K562 (cell line): Measurements from ENCODE around the gene VPREB3. TPM values are rescaled to one million over a fixed set of nuclear protein-coding genes. Genes with fewer than 3 reads are reported as not detected.

Experiments used
- ATAC-seq: fragments of 200-7000 bp; cut with Tn5 transposase; 3 replicates; pipeline ENCODE4 v1.9.1; 2020; ENCODE audit warnings: moderate library complexity
- BruUV-seq: library from RNA; stranded (reverse); fragments of 400-500 nt; replicated peaks from 2 replicates; lab custom pipeline; 2021; lab: Mats Ljungman, UMichigan
- CTCF ChIA-PET: fragments of 300-600 bp; formaldehyde crosslinking; extraction: SDS; loops from one replicate; lab custom pipeline; 2021; ENCODE audit warnings: low intra/inter-chr PET ratio; lab: Yijun Ruan, JAX
- POLR2A ChIA-PET: fragments of 300-600, 350-650 bp; sonication (Branson Sonifier 250); formaldehyde crosslinking; extraction: SDS; loops from one replicate; lab custom pipeline; 2021; ENCODE audit warnings: antibody characterized with exemption, inconsistent platforms; lab: Yijun Ruan, JAX
- DNase-seq, 4 experiments: peaks; one replicate each; pipeline versions ENCODE4 v3.0.0 to v3.0.0-alpha.2; 2011 to 2018; ENCODE audit warnings: low spot score in 3 of 4, mixed read lengths in 3 of 4; ENCODE audit errors: extremely low read depth in 1 of 4
- FAIRE-seq: peaks from 2 replicates; lab custom pipeline; 2011; peaks lifted over from hg19 to GRCh38; lab: Jason Lieb, UNC
- H2AFZ ChIP-seq: 2 replicates; pipeline ENCODE4 v1.6.0; 2011; ENCODE audit warnings: low read depth, low read length, control low read depth, inconsistent platforms
- H3K27ac ChIP-seq: fragments of 200-600 bp; 3 replicates; pipeline ENCODE4 v1.8.0; 2011; ENCODE audit warnings: low read depth, mild to moderate bottlenecking, control low read depth, inconsistent platforms, low read length, moderate library complexity, mixed read lengths; ENCODE audit errors: extremely low read depth
- H3K27me3 ChIP-seq, 2 experiments: fragments of 300-600 bp in 1 of 2; 2 replicates in 1 of 2; 3 replicates in 1 of 2; pipeline versions ENCODE4 v1.6.0 to v1.8.0; 2011; ENCODE audit warnings: inconsistent platforms in 2 of 2, low read length in 2 of 2, mild to moderate bottlenecking in 1 of 2, mixed read lengths in 1 of 2, moderate library complexity in 1 of 2; ENCODE audit not compliant: control insufficient read depth in 2 of 2, insufficient read depth in 2 of 2
- H3K36me3 ChIP-seq: fragments of 300-600 bp; 3 replicates; pipeline ENCODE4 v1.8.0; 2011; ENCODE audit warnings: mild to moderate bottlenecking, low read length, inconsistent platforms; ENCODE audit not compliant: control insufficient read depth, insufficient read depth
- H3K4me1 ChIP-seq, 2 experiments: fragments of 200-600 bp in 1 of 2; replicated peaks in 1 of 2; 2 replicates in 1 of 2; 3 replicates in 1 of 2; pipeline versions ENCODE4 v1.5.1 to v1.8.0; 2011; ENCODE audit warnings: inconsistent platforms in 2 of 2, low read length in 2 of 2, mild to moderate bottlenecking in 1 of 2, mixed read lengths in 1 of 2, moderate library complexity in 1 of 2; ENCODE audit not compliant: control insufficient read depth in 2 of 2, insufficient read depth in 2 of 2
- H3K4me2 ChIP-seq: 2 replicates; pipeline ENCODE4 v1.6.1; 2011; ENCODE audit warnings: low read length, control low read depth, inconsistent platforms, mixed read lengths; ENCODE audit not compliant: insufficient read depth
- H3K4me3 ChIP-seq: fragments of 200-600 bp; sonication (generic), shearing (Covaris generic); 2 replicates; pipeline ENCODE4 v1.5.1; 2016; ENCODE audit warnings: control low read depth, inconsistent platforms
- H3K79me2 ChIP-seq: fragments of 200-600 bp; 3 replicates; pipeline ENCODE4 v1.8.0; 2011; ENCODE audit warnings: low read length, inconsistent platforms; ENCODE audit not compliant: control insufficient read depth, insufficient read depth
- H3K9ac ChIP-seq, 2 experiments: 2 replicates each; pipeline versions ENCODE4 v1.6.0 to v1.6.1; 2011; ENCODE audit warnings: low read depth in 2 of 2, low read length in 2 of 2, control low read depth in 1 of 2, inconsistent platforms in 1 of 2, mild to moderate bottlenecking in 1 of 2, mixed read lengths in 1 of 2; ENCODE audit not compliant: insufficient read depth in 1 of 2
- H3K9me1 ChIP-seq: one replicate; pipeline ENCODE4 v1.6.0; 2011; ENCODE audit warnings: inconsistent platforms, mild to moderate bottlenecking, low read length, moderate library complexity; ENCODE audit not compliant: control insufficient read depth, insufficient read depth
- H3K9me3 ChIP-seq: replicated peaks from 2 replicates; pipeline ENCODE4 v1.5.1; 2011; ENCODE audit warnings: low read depth, low read length, inconsistent platforms; ENCODE audit not compliant: control insufficient read depth, insufficient read depth
- H4K20me1 ChIP-seq: replicated peaks from 2 replicates; pipeline ENCODE4 v1.6.1; 2011; ENCODE audit warnings: low read length, inconsistent platforms, mixed read lengths; ENCODE audit not compliant: control insufficient read depth, insufficient read depth
- BRCA1 ChIP-seq, 2 experiments: fragments of 450-650 bp in 1 of 2; sonication (generic) in 1 of 2; formaldehyde crosslinking in 1 of 2; IDR thresholded peaks; 2 replicates each; pipeline versions ENCODE4 v1.5.0 to v1.6.1; 2017 to 2020; ENCODE audit warnings: mild to moderate bottlenecking in 1 of 2, missing genetic modification reagents in 1 of 2
- DPF2 ChIP-seq: fragments of 450-650 bp; IDR thresholded peaks from 2 replicates; pipeline ENCODE4 v1.6.1; 2016
- ELF2 ChIP-seq: fragments of 250-450 bp; sonication (Bioruptor Pico); IDR thresholded peaks from 2 replicates; pipeline ENCODE4 v1.5.0; 2021; ENCODE audit warnings: mild to moderate bottlenecking
- GATA2 ChIP-seq: sonication (generic); formaldehyde crosslinking; IDR thresholded peaks from 2 replicates; pipeline ENCODE4 v1.4.0; 2020; ENCODE audit warnings: mild to moderate bottlenecking, missing genetic modification reagents
- L3MBTL2 ChIP-seq: fragments of 450-650 bp; IDR thresholded peaks from 2 replicates; pipeline ENCODE4 v1.6.1; 2016; ENCODE audit warnings: mild to moderate bottlenecking, moderate library complexity
- MTF1 ChIP-seq: fragments of 250-450 bp; sonication (Bioruptor Pico); IDR thresholded peaks from 2 replicates; pipeline ENCODE4 v1.9.0; 2021; ENCODE audit warnings: moderate library complexity, mild to moderate bottlenecking, inconsistent platforms, borderline replicate concordance
- NCOR1 ChIP-seq: fragments of 450-650 bp; IDR thresholded peaks from 2 replicates; pipeline ENCODE4 v1.6.1; 2016; ENCODE audit warnings: mild to moderate bottlenecking, moderate library complexity
- PPARD ChIP-seq: fragments of 250-450 bp; sonication (Bioruptor Pico); IDR thresholded peaks from 2 replicates; pipeline ENCODE4 v1.8.0; 2022; ENCODE audit warnings: inconsistent platforms, mild to moderate bottlenecking, moderate library complexity
- RFX5 ChIP-seq: IDR thresholded peaks from 2 replicates; pipeline ENCODE4 v1.6.1; 2011; ENCODE audit warnings: low read depth, mild to moderate bottlenecking, improper control_type of control experiment, low read length
- SAFB ChIP-seq: fragments of 200-400 bp; formaldehyde crosslinking; IDR thresholded peaks from 2 replicates; pipeline ENCODE4 v1.6.1; 2017; ENCODE audit warnings: low read depth, low read length, borderline replicate concordance
- TAF7 ChIP-seq: fragments of 450-650 bp; IDR thresholded peaks from 2 replicates; pipeline ENCODE4 v1.6.1; 2016; ENCODE audit warnings: missing genetic modification characterization, missing compliant biosample characterization
- USF2 ChIP-seq: sonication (generic); formaldehyde crosslinking; IDR thresholded peaks from 2 replicates; pipeline ENCODE4 v1.5.0; 2020; ENCODE audit warnings: missing genetic modification reagents
- ZBTB49 ChIP-seq: sonication (generic); formaldehyde crosslinking; IDR thresholded peaks from 2 replicates; pipeline ENCODE4 v1.8.0; 2022; ENCODE audit warnings: missing genetic modification reagents, mild to moderate bottlenecking, borderline replicate concordance
- ZNF224 ChIP-seq: sonication (generic); formaldehyde crosslinking; IDR thresholded peaks from 2 replicates; pipeline ENCODE4 v1.8.0; 2022; ENCODE audit warnings: mild to moderate bottlenecking, missing genetic modification reagents
- ZNF589 ChIP-seq: fragments of 200-800 bp; sonication (Bioruptor generic); IDR thresholded peaks from 2 replicates; pipeline ENCODE4 v1.6.1; 2016; ENCODE audit warnings: low read depth, missing genetic modification characterization, missing compliant biosample characterization
- WGBS: fragments of 100-300 bp; shearing (Covaris generic); methylation state at CpG from one replicate; pipeline ENCODE4 v1.1.6; 2016; ENCODE audit warnings: low coverage, mixed read lengths; ENCODE audit not compliant: insufficient coverage; ENCODE audit errors: missing lambda C conversion rate; 5-methylcytosine and 5-hydroxymethylcytosine counted together
- in situ Hi-C: fragments of 300-500 bp; cut with MboI; formaldehyde crosslinking; loops from 4 replicates; pipeline ENCODE4 v1.15.0; 2018; ENCODE audit warnings: inconsistent platforms, mixed read lengths
- intact Hi-C: fragments of 100-400 bp; cut with micrococcal nuclease; formaldehyde crosslinking; loops from 2 replicates; pipeline ENCODE4 v1.14.2; 2022
- polyA plus RNA-seq, 8 experiments: library from polyadenylated mRNA; depleted of rRNA in 4 of 8; stranded (reverse) in 5 of 8; unstranded in 3 of 8; fragments of >200 nt; fragmentation: Nextera tagmentation in 2 of 8; fragmentation: Illumina TruSeq in 1 of 8; extraction: Ambion mirVana in 2 of 8; extraction: Trizol in 1 of 8; gene quantifications; 2 replicates each; pipeline versions ENCODE4 v1.2.1 to v1.2.3, GENCODE V29; 2011 to 2014; ENCODE audit warnings: inconsistent platforms in 1 of 8, missing spikeins in 1 of 8
- total RNA-seq, 7 experiments: library from RNA; depleted of rRNA in 6 of 7; stranded (reverse); fragments of >200 nt in 6 of 7; fragmentation: Illumina TruSeq in 2 of 7; extraction: Trizol in 2 of 7; gene quantifications; 2 replicates each; pipeline versions ENCODE4 v1.2.1 to v1.2.3, GENCODE V29; 2011 to 2021; ENCODE audit warnings: low replicate concordance in 1 of 7

VPREB3 gene
- total and polyA plus RNA-seq, 9 of the 15 experiments (the other 6 are each of a cell fraction or from before 2014, with no cell fraction given), result 0.14 to 0.71 (median 0.20) TPM; not detected in 6

GRCh38 chr22:23800297-23801237 is 46.3 kb upstream of the VPREB3 start:
- no TSS peak for BruUV-seq
- POLR2A ChIA-PET, result no interaction called here

More at GRCh38 chr22:23800297-23801237, 46.3 kb upstream of the VPREB3 start:
- Histone ChIP-seq H2AFZ (no peak overlapping the region), H3K36me3 (peaks cover 61% of the 10 kb centered on the region; the same call in 2 of the 3 replicates), H3K9me1 (no peaks in the 10 kb centered on the region), H3K27me3 (no peaks in the 10 kb centered on the region), H3K27ac (no peak overlapping the region), H3K4me1 (no peaks in the 10 kb centered on the region; a peak in 1 of 5 replicates), H3K9ac (no peak overlapping the region), H3K9me3 (no peaks in the 10 kb centered on the region), H3K4me3 (no peak overlapping the region), H3K4me2 (no peak overlapping the region), H4K20me1 (no peaks in the 10 kb centered on the region), H3K79me2 (no peaks in the 10 kb centered on the region)
- TF ChIP-seq SAFB (no peak), ELF2 (CRISPR knock-in tag) (no peak), DPF2 (no peak), GATA2 (CRISPR knock-in tag) (no peak), MTF1 (no peak), BRCA1 (IDR thresholded peaks at IDR 0.05) (no peak), BRCA1 (CRISPR knock-in tag; IDR thresholded peaks at IDR 0.05) (no peak), ZBTB49 (no peak), RFX5 (no peak), NCOR1 (no peak), PPARD (CRISPR knock-in tag) (no peak), ZNF224 (CRISPR knock-in tag) (no peak), L3MBTL2 (no peak), USF2 (no peak), TAF7 (no peak), ZNF589 (CRISPR knock-in tag) (no peak)
- CTCF ChIA-PET, result no interaction called here
- 93% methylated on average over 15 of the region's 18 CpGs for WGBS
- in situ Hi-C loops, result no loop called here
- ATAC-seq (no peak), DNase-seq (no peak), FAIRE-seq (no peak)
- intact Hi-C loops, result no loop called here
